Esophagus squamous epithelium (tissue), 4 donors: ENCODE results near the gene TREML2.

ENCODE experiments used
- POLR2A ChIP-seq, 4 donors: fragments of 450-650 bp; IDR thresholded peaks; one replicate each; pipeline ENCODE4 v1.6.1; 2017; ENCODE audit warnings: antibody characterized with exemption in 4 of 4, mild to moderate bottlenecking in 4 of 4, moderate library complexity in 3 of 4
- TF ChIP-seq, protein P1 (sequence below), 6 experiments: fragments of 450-650 bp in 4 of 6; fragments of 200-600 bp in 2 of 6; sonication (generic) in 2 of 6; IDR thresholded peaks; one replicate each; pipeline ENCODE4 v1.5.1; 2016 to 2019; ENCODE audit warnings: antibody characterized with exemption in 6 of 6, mild to moderate bottlenecking in 4 of 6, moderate library complexity in 4 of 6

DNA sequence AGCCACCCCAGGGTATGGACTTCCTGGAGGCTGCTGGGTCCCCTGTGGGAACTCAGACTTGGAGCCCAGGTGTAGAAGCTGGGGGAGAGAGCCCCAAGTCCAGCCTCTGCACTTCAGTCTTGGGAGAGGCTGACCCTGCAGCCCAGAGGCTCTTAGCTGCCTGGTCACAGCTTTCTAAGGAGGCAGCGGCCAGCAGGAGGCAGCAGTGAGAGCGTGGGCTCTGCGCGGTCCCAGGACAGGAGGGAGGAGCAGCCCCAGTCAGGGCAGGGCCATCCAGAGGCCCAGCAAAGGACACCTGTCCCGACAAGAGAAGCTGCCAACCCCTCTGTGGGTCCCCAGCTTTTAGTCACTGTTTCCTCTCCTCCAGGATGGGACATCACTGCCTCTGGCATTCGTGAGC lies 9.4 kb downstream of the TREML2 start:
- TF ChIP-seq, protein P1, sequence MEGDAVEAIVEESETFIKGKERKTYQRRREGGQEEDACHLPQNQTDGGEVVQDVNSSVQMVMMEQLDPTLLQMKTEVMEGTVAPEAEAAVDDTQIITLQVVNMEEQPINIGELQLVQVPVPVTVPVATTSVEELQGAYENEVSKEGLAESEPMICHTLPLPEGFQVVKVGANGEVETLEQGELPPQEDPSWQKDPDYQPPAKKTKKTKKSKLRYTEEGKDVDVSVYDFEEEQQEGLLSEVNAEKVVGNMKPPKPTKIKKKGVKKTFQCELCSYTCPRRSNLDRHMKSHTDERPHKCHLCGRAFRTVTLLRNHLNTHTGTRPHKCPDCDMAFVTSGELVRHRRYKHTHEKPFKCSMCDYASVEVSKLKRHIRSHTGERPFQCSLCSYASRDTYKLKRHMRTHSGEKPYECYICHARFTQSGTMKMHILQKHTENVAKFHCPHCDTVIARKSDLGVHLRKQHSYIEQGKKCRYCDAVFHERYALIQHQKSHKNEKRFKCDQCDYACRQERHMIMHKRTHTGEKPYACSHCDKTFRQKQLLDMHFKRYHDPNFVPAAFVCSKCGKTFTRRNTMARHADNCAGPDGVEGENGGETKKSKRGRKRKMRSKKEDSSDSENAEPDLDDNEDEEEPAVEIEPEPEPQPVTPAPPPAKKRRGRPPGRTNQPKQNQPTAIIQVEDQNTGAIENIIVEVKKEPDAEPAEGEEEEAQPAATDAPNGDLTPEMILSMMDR (IDR thresholded peaks at IDR 0.05) = peak in 1 of 6 experiments; percentile 6
- TF ChIP-seq POLR2A (IDR thresholded peaks at IDR 0.05) = no peak
